RWPE1 (cell line): ENCODE data around the gene PPP4R2.

ENCODE experiments used
- CTCF ChIA-PET: fragments of 350-600 bp; sonication (Branson Sonifier 250); formaldehyde crosslinking; extraction: SDS; loops from one replicate; lab custom pipeline; 2021; lab: Yijun Ruan, JAX
- POLR2A ChIA-PET: fragments of 400-600 bp; formaldehyde crosslinking; extraction: SDS; loops from one replicate; lab custom pipeline; 2020; ENCODE audit warnings: antibody characterized with exemption; ENCODE audit not compliant: low non-redundant PET; lab: Yijun Ruan, JAX
- DNase-seq: peaks from one replicate; pipeline ENCODE4 v3.0.0; 2012; ENCODE audit warnings: low spot score
- H3K27ac ChIP-seq: fragments of 450-650 bp; 2 replicates; pipeline ENCODE4 v1.5.1; 2017
- CTCF ChIP-seq: fragments of 450-650 bp; conservative IDR thresholded peaks from 2 replicates; pipeline ENCODE4 v1.5.1; 2017; ENCODE audit warnings: low read depth, mild to moderate bottlenecking

Gene PPP4R2

GRCh38 chr3:73068419-73068818, 71.8 kb downstream of the PPP4R2 start:
- POLR2A ChIA-PET = no interaction called here
- DNase-seq = no peak
- CTCF ChIA-PET = no interaction called here
- TF ChIP-seq CTCF = no peak
- no peak overlapping the region for H3K27ac ChIP-seq

- CTCF ChIA-PET = no interaction called here
- TF ChIP-seq CTCF = no peak
- no peak overlapping the region for H3K27ac ChIP-seq
- POLR2A ChIA-PET = no interaction called here
- no peak for DNase-seq
Measured at GRCh38 chr3:73069187-73069586, 72.6 kb downstream of the PPP4R2 start.

- H3K27ac ChIP-seq = no peak overlapping the region
- POLR2A ChIA-PET = no interaction called here
- DNase-seq = no peak
- no peak for TF ChIP-seq CTCF
- CTCF ChIA-PET = no interaction called here
Measured at GRCh38 chr3:73069775-73070444, 73.3 kb downstream of the PPP4R2 start.

GRCh38 chr3:73070675-73071575, 74.3 kb downstream of the PPP4R2 start:
- no peak for TF ChIP-seq CTCF
- no peak for DNase-seq
- H3K27ac ChIP-seq = no peak overlapping the region
- ChIA-PET POLR2A (no interaction called here), CTCF (no interaction called here)

GRCh38 chr3:73071952-73072351, 75.3 kb downstream of the PPP4R2 start:
- no peak overlapping the region for H3K27ac ChIP-seq
- DNase-seq = no peak
- CTCF ChIA-PET = no interaction called here
- POLR2A ChIA-PET = no interaction called here
- TF ChIP-seq CTCF = no peak

GRCh38 chr3:73072634-73073033, 76.0 kb downstream of the PPP4R2 start:
- DNase-seq = no peak
- ChIA-PET CTCF (no interaction called here), POLR2A (no interaction called here)
- TF ChIP-seq CTCF = no peak
- no peak overlapping the region for H3K27ac ChIP-seq
